ENCODE data around the gene ACYP1. TPM values are rescaled to one million over a fixed set of nuclear protein-coding genes. Genes with fewer than 3 reads are reported as not detected.
A peak's percentile ranks its signal among the peaks of the same experiment; 100 is the strongest.

Gene ACYP1
- total RNA-seq, 4 donors from 2014 or later, result 4.2 to 24.3 (median 9.9) TPM

DNA sequence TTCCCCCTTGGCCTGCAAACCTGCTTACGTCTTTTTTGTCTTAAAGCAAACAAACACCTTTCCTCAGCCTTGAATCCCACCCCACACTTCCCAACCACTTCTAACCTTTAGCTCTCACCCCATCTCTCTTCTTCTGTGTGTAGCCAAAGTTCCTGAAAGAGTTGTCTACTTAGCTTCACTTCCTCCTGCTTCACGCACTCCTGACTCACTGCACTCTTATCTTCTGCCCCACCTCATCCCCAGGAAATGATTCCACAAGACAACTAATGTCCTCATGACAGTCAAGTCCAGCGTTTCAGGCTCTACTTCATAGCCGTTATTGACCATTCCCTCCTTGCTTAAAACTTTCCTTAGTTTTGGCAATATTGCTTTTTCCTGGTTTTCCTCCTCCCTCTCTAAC lies 38.7 kb downstream of the ACYP1 start:
- TF ChIP-seq CTCF (IDR thresholded peaks at IDR 0.05), result no peak
- no peak for TF ChIP-seq EP300 (IDR thresholded peaks at IDR 0.05)
- no peak for TF ChIP-seq POLR2A (IDR thresholded peaks at IDR 0.05)
- Histone ChIP-seq H3K4me1 (no peaks in the 10 kb centered on the region), H3K27me3 (no peaks in the 10 kb centered on the region), H3K27ac (no peak overlapping the region), H3K9me3 (no peaks in the 10 kb centered on the region), H3K4me3 (no peak overlapping the region), H3K36me3 (peaks cover 0 to 89% (median 9%) of the 10 kb centered on the region in 3 donors)
- no peak for DNase-seq (ENCODE audit: low spot score in 2 of 2)
- WGBS, 2 donors, result 75 to 76% methylated on average over 4 of the region's 4 CpGs

DNA sequence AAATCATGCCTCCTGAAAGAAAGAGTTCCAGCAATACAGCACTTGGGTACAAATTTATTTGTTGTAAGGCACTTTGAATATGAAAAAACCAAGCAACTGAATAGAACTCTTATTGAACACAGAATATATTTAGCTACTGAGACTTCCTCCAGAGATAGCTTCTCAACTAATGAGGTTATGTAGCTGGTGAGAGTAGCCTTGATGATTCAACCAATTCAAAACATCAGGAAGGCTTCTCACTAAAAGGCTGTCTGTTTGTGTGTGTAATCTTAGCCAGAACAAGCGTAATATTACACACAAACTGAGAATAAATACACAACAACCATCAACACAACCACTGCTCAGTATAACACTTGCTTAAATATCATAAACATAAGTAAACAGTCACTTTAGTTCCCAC lies 40.7 kb downstream of the ACYP1 start:
- H3K4me3 ChIP-seq, result no peak overlapping the region
- no peaks in the 10 kb centered on the region for H3K4me1 ChIP-seq
- no peak for TF ChIP-seq EP300 (IDR thresholded peaks at IDR 0.05)
- TF ChIP-seq CTCF (IDR thresholded peaks at IDR 0.05), result no peak
- no peak for TF ChIP-seq POLR2A (IDR thresholded peaks at IDR 0.05)
- 73 to 76% methylated on average over 1 of the region's 1 CpG for WGBS, 2 donors
- no peak overlapping the region for H3K27ac ChIP-seq
- H3K27me3 ChIP-seq, result no peaks in the 10 kb centered on the region
- DNase-seq (ENCODE audit: low spot score in 2 of 2), result no peak
- H3K9me3 ChIP-seq, result no peaks in the 10 kb centered on the region
- H3K36me3 ChIP-seq, result peaks cover 4 to 92% (median 14%) of the 10 kb centered on the region in 3 donors

DNA sequence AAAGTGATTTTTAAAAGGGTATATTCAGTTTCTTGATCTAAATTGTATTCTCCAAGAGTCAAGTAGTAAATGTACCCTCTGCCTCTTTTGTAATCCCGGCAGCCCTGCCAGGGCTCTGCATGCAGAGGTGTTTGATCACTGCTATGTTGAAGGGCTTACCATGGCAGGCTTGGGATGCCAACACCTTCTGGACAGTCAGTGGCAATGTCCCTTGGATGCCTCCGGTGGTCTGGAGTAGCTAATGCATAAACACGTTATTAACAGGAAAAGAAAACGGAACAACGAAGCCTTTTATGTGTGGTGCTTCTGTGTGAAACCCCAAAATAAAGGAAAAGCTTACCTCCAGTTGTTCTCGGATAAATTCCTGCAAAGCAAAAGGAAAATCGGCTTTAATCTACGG lies 41.2 kb downstream of the ACYP1 start:
- Histone ChIP-seq H3K27me3 (no peaks in the 10 kb centered on the region), H3K4me3 (no peak overlapping the region), H3K36me3 (peaks cover 5 to 95% (median 15%) of the 10 kb centered on the region in 3 donors), H3K4me1 (no peaks in the 10 kb centered on the region), H3K9me3 (no peaks in the 10 kb centered on the region), H3K27ac (no peak overlapping the region)
- 50 to 64% methylated on average over 8 of the region's 8 CpGs for WGBS, 2 donors
- TF ChIP-seq CTCF (IDR thresholded peaks at IDR 0.05) (peak in 2 of 5 experiments; percentile 6 to 12), POLR2A (IDR thresholded peaks at IDR 0.05) (no peak)
- no peak for DNase-seq (ENCODE audit: low spot score in 2 of 2)

DNA sequence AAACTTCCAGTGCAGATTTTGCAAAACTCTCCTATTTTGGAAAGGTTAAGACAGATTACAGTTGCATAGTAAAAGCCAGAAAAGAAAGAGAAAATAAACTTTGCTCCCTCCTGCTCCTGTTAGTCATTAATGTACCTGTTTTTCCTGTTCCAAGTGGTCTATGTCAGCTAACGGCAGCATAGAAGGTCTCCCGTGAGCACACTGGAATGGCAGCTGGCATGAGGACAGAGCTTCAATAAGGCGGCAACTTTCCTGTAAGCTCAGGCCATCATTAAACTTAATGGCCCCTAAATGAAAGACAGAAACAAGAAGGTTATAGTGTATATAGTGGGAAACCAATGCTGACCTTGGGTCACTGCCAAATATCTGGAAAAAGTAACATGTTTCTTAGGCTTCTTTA lies 45.1 kb downstream of the ACYP1 start:
- Histone ChIP-seq H3K9me3 (no peaks in the 10 kb centered on the region), H3K4me3 (no peak overlapping the region), H3K36me3 (peaks cover 9 to 95% (median 32%) of the 10 kb centered on the region in 3 donors), H3K27me3 (no peaks in the 10 kb centered on the region), H3K27ac (no peak overlapping the region), H3K4me1 (no peaks in the 10 kb centered on the region)
- DNase-seq (ENCODE audit: low spot score in 2 of 2), result no peak
- WGBS, 2 donors, result 75 to 82% methylated on average over 3 of the region's 3 CpGs
- TF ChIP-seq CTCF (IDR thresholded peaks at IDR 0.05) (no peak), POLR2A (IDR thresholded peaks at IDR 0.05) (no peak), EP300 (IDR thresholded peaks at IDR 0.05) (no peak)

DNA sequence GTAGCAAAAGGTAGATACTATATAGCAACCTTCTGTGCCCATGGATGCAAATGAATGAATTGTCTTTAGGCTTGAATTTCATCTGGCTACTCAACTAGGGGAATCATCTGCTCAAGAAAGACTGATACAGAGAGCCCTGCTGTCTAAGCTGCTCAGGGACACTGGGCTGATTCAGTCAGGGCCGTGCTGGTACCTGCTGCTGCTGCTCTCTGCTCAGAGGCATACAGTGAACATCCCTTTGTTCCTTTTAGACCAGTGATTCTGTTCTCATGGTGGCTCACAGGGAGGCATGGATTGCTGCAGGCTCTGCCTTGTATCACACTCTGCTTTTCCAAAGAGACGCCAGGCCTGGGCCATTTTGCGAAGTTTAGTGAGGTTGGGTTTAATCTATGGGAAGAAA lies 47.0 kb downstream of the ACYP1 start:
- Histone ChIP-seq H3K27me3 (no peaks in the 10 kb centered on the region), H3K4me1 (peaks cover 0 to 7% (median 0%) of the 10 kb centered on the region in 4 donors), H3K4me3 (no peak overlapping the region), H3K36me3 (peaks cover 9 to 95% (median 27%) of the 10 kb centered on the region in 3 donors), H3K27ac (no peak overlapping the region), H3K9me3 (no peaks in the 10 kb centered on the region)
- no peak for DNase-seq (ENCODE audit: low spot score in 2 of 2)
- WGBS, 2 donors, result 74 to 75% methylated on average over 3 of the region's 3 CpGs
- no peak for TF ChIP-seq EP300 (IDR thresholded peaks at IDR 0.05)
- TF ChIP-seq CTCF (IDR thresholded peaks at IDR 0.05), result no peak
- no peak for TF ChIP-seq POLR2A (IDR thresholded peaks at IDR 0.05)

Data from tibial nerve (tissue), 4 donors.